Right atrium auricular region (tissue), 2 donors: Measurements from ENCODE around the gene ZNF615. TPM values are rescaled to one million over a fixed set of nuclear protein-coding genes. Genes with fewer than 3 reads are reported as not detected.
"Not testable (repeated sequence)": the region's sequence is repeated elsewhere in the genome, so short reads cannot be mapped to it uniquely, and the experiment has no call there.

ENCODE experiments used
- DNase-seq: peaks from one replicate; pipeline ENCODE4 v3.0.0-alpha.2; 2019; ENCODE audit warnings: low spot score
- H3K27ac ChIP-seq, 2 donors: fragments of 200-600 bp; sonication (generic); 1 replicate in 1 of 2; 2 replicates in 1 of 2; pipeline ENCODE4 v1.5.1; 2016 to 2019
- H3K27me3 ChIP-seq, 2 donors: fragments of 200-600 bp; sonication (generic); one replicate each; pipeline versions ENCODE4 v1.5.1 to v1.6.0; 2017 to 2019
- H3K36me3 ChIP-seq: fragments of 200-600 bp; sonication (generic); one replicate; pipeline ENCODE4 v1.5.1; 2016
- H3K4me1 ChIP-seq, 2 donors: fragments of 200-600 bp; sonication (generic); one replicate each; pipeline versions ENCODE4 v1.5.1 to v1.6.0; 2017 to 2019
- H3K4me3 ChIP-seq, 2 donors: fragments of 200-600 bp; sonication (generic); 1 replicate in 1 of 2; 2 replicates in 1 of 2; pipeline ENCODE4 v1.5.1; 2017 to 2019; ENCODE audit warnings: mild to moderate bottlenecking in 1 of 2, moderate library complexity in 1 of 2
- H3K9me3 ChIP-seq, 2 donors: fragments of 200-600 bp; sonication (generic); one replicate each; pipeline ENCODE4 v1.5.1; 2019
- CTCF ChIP-seq, 2 donors: fragments of 200-600 bp; sonication (generic); IDR thresholded peaks; one replicate each; pipeline ENCODE4 v1.5.1; 2019; ENCODE audit warnings: antibody characterized with exemption in 2 of 2
- total RNA-seq, 2 donors: library from RNA; depleted of rRNA; stranded (reverse); fragments of >200 nt; gene quantifications; one replicate each; pipeline ENCODE4 v1.1.0, GENCODE V29; 2016

Gene ZNF615
- total RNA-seq, 2 donors from 2014 or later: 10.4 to 10.8 TPM

DNA sequence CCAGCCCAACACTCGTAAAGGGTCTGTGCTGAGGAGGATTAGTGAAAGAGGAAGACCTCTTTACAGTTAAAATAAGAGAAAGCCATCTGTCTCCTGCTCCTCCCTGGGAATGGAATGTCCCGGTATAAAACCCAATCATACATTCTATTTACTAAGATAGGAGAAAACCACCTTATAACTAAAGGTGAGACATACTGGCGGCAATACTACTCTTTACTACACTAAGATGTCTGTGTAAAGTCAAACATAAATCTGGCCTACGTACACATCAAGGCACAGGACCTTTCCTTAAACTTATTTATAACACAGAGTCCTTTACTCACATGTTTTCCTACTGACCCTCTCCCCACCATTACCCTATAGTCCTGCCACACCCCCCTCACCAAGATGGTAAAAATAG, 24.6 kb downstream of the ZNF615 start:
- H3K4me3 ChIP-seq: no peak overlapping the region
- no peak for TF ChIP-seq CTCF (IDR thresholded peaks at IDR 0.05)
- peaks cover 0 to 52% of the 10 kb centered on the region in 2 donors for H3K9me3 ChIP-seq
- H3K27ac ChIP-seq: no peak overlapping the region
- peaks cover 0 to 16% of the 10 kb centered on the region in 2 donors for H3K4me1 ChIP-seq
- H3K36me3 ChIP-seq: peaks cover 11% of the 10 kb centered on the region
- H3K27me3 ChIP-seq: no peaks in the 10 kb centered on the region
- no peak for DNase-seq

GRCh38 chr19:51980926-51981325, 27.1 kb downstream of the ZNF615 start:
- not testable (repeated sequence) for H3K4me3 ChIP-seq, DNase-seq, H3K27ac ChIP-seq, H3K27me3 ChIP-seq
- Histone ChIP-seq H3K4me1 (peaks cover 0 to 11% of the 10 kb centered on the region in 2 donors), H3K36me3 (peaks cover 11% of the 10 kb centered on the region), H3K9me3 (peaks cover 4 to 60% of the 10 kb centered on the region in 2 donors)

DNA sequence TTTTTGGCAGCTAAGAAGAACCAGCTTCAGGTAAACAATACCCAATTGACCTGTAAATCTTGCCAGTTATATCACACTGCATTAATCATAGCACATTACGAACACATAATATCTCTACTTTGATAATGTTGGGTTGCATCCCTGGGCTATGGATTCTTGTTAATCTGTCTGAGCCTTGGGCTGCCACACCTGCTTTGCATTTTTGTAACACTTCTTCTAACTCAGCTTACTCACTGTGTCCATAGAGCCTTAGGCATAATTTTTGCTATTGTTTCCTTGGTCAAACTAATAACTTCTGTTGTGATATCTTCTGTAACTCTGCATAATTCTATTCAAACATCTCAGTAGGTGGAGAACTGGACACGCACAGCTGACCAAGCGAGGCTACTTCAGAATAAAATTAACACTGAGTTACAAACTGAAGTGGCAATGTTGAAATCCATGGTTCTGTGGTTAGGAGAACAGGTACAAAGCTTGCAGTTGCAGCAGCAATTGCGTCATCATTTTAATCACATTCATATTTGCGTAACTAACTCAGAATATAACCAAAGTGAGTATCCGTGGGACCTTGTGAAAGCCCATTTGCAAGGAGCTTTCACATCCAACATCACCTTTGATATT, 27.8 kb downstream of the ZNF615 start:
- H3K36me3 ChIP-seq: peaks cover 11% of the 10 kb centered on the region
- H3K9me3 ChIP-seq: peaks cover 4 to 67% of the 10 kb centered on the region in 2 donors
- H3K4me1 ChIP-seq: peaks cover 0 to 4% of the 10 kb centered on the region in 2 donors
- H3K4me3 ChIP-seq: no peak overlapping the region
- no peak overlapping the region for H3K27ac ChIP-seq
- no peak for DNase-seq
- no peaks in the 10 kb centered on the region for H3K27me3 ChIP-seq
- TF ChIP-seq CTCF (IDR thresholded peaks at IDR 0.05): no peak

DNA sequence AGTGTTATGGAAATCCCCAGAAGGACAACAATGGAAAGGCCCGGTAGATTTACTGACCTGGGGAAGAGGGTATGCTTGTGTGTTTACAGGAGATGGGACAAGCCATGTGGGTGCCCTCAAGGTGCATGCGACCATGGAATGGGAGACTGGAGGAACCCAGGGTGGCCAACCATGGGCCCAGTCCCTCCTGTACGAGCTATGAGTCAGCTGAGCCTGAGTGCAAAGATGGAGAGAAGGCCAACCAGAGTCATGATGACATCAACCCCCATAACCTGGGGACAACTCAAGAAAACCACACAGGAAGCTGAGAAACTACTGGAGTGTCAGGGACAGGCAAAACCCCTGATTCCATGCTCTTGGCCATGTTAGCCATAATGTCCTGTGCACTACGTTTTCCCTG, 29.1 kb downstream of the ZNF615 start:
- no peak for DNase-seq
- H3K27me3 ChIP-seq: no peaks in the 10 kb centered on the region
- TF ChIP-seq CTCF (IDR thresholded peaks at IDR 0.05): no peak
- no peak overlapping the region for H3K4me3 ChIP-seq
- H3K4me1 ChIP-seq: no peaks in the 10 kb centered on the region
- peaks cover 21% of the 10 kb centered on the region for H3K36me3 ChIP-seq
- H3K9me3 ChIP-seq: peaks cover 11 to 81% of the 10 kb centered on the region in 2 donors
- H3K27ac ChIP-seq: no peak overlapping the region

DNA sequence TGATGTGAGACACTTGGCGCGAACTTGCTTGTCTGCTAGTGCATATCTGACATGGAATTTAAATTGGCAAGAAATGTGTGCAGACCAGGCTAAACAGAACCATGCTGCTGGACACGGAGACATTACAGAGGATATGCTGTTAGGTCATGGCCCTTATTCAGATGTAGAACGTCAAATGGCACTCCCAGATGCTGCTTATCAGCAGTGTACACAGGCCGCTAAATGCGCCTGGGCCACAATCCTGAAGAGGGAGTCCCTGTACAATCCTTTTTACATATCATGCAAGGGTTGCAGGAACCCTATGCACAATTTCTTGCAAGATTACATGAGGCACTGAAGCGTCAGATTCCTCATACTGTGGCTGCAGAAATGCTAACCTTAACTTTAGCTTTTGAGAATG, 30.7 kb downstream of the ZNF615 start:
- no peak for TF ChIP-seq CTCF (IDR thresholded peaks at IDR 0.05)
- Histone ChIP-seq H3K36me3 (peaks cover 36% of the 10 kb centered on the region), H3K4me1 (no peaks in the 10 kb centered on the region), H3K27ac (no peak overlapping the region), H3K9me3 (peaks cover 22 to 93% of the 10 kb centered on the region in 2 donors), H3K27me3 (no peaks in the 10 kb centered on the region), H3K4me3 (no peak overlapping the region)
- DNase-seq: no peak

GRCh38 chr19:51976852-51977251, 31.2 kb downstream of the ZNF615 start:
- H3K27me3 ChIP-seq: no peaks in the 10 kb centered on the region
- no peak overlapping the region for H3K27ac ChIP-seq
- no peak for DNase-seq
- H3K4me3 ChIP-seq: no peak overlapping the region
- no peaks in the 10 kb centered on the region for H3K4me1 ChIP-seq
- no peak for TF ChIP-seq CTCF (IDR thresholded peaks at IDR 0.05)
- peaks cover 41% of the 10 kb centered on the region for H3K36me3 ChIP-seq
- peaks cover 27 to 93% of the 10 kb centered on the region in 2 donors for H3K9me3 ChIP-seq

GRCh38 chr19:51975787-51976186, 32.2 kb downstream of the ZNF615 start:
- H3K4me1 ChIP-seq, H3K27me3 ChIP-seq, H3K27ac ChIP-seq, DNase-seq, H3K4me3 ChIP-seq: not testable (repeated sequence)
- Histone ChIP-seq H3K9me3 (peaks cover 37 to 96% of the 10 kb centered on the region in 2 donors), H3K36me3 (peaks cover 47% of the 10 kb centered on the region)
